ENCODE results near the gene ABHD12.

GRCh38 chr20:25269833-25270170 lies 120.8 kb downstream of the ABHD12 start:
- TF ChIP-seq CTCF (IDR thresholded peaks at IDR 0.05) (no peak), EZH2 (IDR thresholded peaks at IDR 0.05; ENCODE audit: borderline replicate concordance, insufficient read depth, low read depth, low read length, poor library complexity, severe bottlenecking) (no peak)
